Stimulated activated naive CD8-positive, alpha-beta T cell treated with anti-CD3 and anti-CD28 coated beads, Interleukin-15, Interleukin-2, amounts not matched to agents 100 ng/mL and 50 ng/mL, for 24 hours (primary cell): ENCODE results near the gene FAM210B.

ENCODE experiments used
- H3K27ac Mint-ChIP-seq: one replicate; pipeline ENCODE4 v1.8.0; 2021; ENCODE audit warnings: mild to moderate bottlenecking, mixed read lengths
- H3K27me3 Mint-ChIP-seq: one replicate; pipeline ENCODE4 v1.8.0; 2021; ENCODE audit warnings: mixed read lengths
- H3K36me3 Mint-ChIP-seq: one replicate; pipeline ENCODE4 v1.8.0; 2021; ENCODE audit warnings: low read depth, mixed read lengths
- H3K4me1 Mint-ChIP-seq: one replicate; pipeline ENCODE4 v1.8.0; 2021; ENCODE audit warnings: low read depth, mixed read lengths
- H3K4me3 Mint-ChIP-seq: one replicate; pipeline ENCODE4 v1.8.0; 2021; ENCODE audit warnings: mild to moderate bottlenecking, mixed read lengths
- H3K9me3 Mint-ChIP-seq: one replicate; pipeline ENCODE4 v1.8.0; 2021; ENCODE audit warnings: mixed read lengths

FAM210B gene

DNA sequence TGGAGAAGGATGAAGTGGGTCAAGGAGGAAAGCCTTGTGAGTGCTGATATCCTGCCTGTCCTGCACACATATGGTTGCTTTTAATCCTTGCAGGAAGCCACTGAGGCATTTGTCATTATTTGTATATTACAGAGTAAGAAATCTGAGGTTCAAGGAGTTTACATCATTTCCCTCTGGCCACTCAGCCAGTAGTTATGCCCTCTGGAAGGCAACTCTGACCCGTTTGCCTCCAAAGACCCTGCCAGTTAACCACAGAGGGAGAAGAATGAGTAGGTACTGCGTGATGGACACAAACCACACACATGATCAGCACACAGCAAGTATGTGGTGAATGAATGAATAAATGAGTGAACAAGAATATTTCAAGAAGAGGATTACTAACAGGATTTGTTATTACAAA lies 7.9 kb upstream of the FAM210B start:
- Mint-ChIP-seq H3K4me3 (no peak overlapping the region), H3K27me3 (peaks cover 33% of the 10 kb centered on the region), H3K36me3 (no peaks in the 10 kb centered on the region), H3K9me3 (no peaks in the 10 kb centered on the region), H3K4me1 (no peaks in the 10 kb centered on the region), H3K27ac (no peak overlapping the region)

DNA sequence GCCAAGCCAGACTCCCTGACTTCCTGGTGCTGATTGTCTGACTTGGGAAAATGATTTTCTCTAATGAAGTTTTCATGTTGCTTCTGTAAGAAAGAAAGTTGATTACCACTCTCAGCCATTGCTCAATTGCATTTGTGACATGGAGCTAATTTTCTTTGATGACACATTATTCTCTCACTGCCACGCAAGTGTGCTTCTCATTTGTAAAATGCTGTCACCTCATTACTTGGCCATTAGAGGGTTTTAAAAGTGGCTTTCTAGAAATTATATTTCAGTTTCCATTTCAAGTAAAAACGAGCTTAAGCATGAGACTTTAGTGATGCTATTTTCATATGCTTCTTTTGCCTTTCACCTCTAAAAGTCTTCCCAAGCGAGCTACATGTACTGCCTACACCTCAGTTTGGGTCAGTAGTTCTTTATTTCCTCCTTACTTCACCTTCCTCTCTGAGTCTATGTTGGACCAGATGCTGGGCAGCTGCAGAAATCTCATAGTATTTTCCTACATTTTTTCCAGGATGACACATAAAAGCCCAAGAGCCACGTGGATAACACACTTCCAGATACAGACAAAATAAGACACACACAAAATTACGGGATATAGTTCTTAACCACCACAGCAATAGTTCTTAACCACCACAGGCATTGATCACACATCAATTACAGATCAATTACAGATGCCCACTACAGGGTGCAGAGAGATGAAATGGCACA lies 6.3 kb upstream of the FAM210B start:
- H3K9me3 Mint-ChIP-seq = no peaks in the 10 kb centered on the region

DNA sequence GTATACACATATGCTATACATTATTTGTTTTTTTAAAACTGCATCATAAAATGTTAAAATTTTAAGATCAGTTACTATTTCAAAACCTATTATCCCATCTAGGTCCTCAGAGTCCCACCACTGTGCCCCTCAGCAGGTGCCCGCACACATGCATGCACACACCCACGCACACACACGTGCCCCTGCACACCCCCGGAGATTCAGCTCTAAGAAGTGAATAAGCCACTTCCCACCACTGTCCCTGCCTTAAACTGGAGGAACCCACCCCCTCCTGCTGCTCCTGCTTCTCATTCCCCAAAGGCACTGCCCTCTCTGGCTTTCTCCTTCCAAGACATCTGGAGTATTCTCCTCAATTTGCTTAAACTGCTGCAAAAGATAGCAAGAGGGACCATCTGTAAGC lies 5.4 kb upstream of the FAM210B start:
- Mint-ChIP-seq H3K4me1 (peaks cover 7% of the 10 kb centered on the region), H3K27me3 (peaks cover 17% of the 10 kb centered on the region), H3K4me3 (no peak overlapping the region), H3K27ac (no peak overlapping the region), H3K9me3 (no peaks in the 10 kb centered on the region), H3K36me3 (no peaks in the 10 kb centered on the region)

More for the DNA sequence above, 6.3 kb upstream of the FAM210B start:
- Mint-ChIP-seq H3K27ac (no peak overlapping the region), H3K36me3 (no peaks in the 10 kb centered on the region), H3K4me3 (no peak overlapping the region), H3K27me3 (peaks cover 26% of the 10 kb centered on the region), H3K4me1 (no peaks in the 10 kb centered on the region)

DNA sequence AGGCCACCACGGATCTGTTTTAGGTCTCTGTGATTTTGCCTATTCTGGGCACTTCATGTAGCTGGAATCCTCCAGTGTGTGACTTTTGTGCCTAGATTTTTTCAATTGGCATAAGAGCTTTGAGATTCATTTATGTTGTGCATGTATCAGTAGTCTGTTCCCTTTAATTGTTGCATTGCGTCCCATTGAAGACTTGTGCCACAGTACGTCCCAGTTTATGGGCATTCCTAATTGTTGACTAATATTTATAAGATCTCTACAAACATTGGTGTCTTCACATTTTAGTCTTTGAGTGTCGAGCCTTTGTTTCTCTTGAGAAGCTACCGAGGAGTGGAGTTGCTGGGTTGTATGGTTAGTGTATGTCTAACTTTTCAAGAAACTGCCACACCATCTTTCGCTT lies 704 bp upstream of the FAM210B start:
- Mint-ChIP-seq H3K9me3 (no peaks in the 10 kb centered on the region), H3K36me3 (no peaks in the 10 kb centered on the region), H3K27me3 (no peaks in the 10 kb centered on the region), H3K4me3 (peak overlapping the region; percentile 69), H3K27ac (no peak overlapping the region), H3K4me1 (peaks cover 23% of the 10 kb centered on the region)

DNA sequence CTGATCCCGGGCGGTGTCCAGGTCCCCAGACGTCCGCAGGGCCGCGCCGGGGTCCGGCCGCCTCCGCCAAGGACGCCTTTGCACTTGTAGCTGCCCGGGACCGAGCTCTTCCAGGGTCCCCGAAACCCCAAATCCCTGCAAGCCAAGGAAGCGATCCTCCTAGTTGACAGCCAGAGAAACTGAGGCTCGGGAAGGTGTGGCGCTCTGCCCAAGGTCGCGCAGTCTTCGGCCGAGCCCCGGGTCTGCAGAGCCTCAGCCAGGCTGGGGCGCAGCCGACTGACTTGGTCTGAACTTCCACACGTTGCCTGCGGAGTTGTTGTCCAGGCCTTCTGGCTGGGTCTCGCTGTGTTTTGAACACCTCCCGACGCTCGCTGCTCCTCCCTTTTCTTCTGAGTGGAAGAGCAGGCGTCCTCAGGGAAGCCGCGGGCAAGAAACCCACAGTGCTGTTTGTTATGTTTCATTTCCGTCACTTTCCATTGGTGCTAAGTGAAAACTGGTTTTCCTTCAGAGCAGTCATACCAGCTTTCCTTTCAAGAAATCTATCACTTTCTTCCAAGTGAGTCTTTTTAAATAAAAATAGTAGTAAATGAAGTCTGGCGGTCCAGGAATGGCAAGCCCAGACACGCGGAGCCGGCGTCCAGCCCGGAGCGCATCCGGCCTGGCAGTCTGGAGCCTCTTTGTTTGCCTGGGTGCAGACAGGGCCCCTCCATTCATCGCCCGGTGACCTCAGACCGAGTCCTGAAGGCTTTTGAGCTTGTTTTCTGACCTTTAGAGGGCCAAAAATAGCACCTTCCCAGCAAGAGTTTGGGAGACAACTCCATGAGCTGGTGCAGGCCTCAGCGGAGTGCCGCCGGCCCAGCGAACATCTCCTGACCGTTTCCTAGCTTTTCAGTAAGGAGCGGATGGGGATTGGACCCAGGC lies 698 bp downstream of the FAM210B start:
- H3K27me3 Mint-ChIP-seq = no peaks in the 10 kb centered on the region
- H3K9me3 Mint-ChIP-seq = no peaks in the 10 kb centered on the region
- peak overlapping the region; percentile 58 for H3K27ac Mint-ChIP-seq
- H3K4me3 Mint-ChIP-seq = peak overlapping the region; percentile 84
- H3K4me1 Mint-ChIP-seq = peaks cover 23% of the 10 kb centered on the region
- H3K36me3 Mint-ChIP-seq = no peaks in the 10 kb centered on the region

DNA sequence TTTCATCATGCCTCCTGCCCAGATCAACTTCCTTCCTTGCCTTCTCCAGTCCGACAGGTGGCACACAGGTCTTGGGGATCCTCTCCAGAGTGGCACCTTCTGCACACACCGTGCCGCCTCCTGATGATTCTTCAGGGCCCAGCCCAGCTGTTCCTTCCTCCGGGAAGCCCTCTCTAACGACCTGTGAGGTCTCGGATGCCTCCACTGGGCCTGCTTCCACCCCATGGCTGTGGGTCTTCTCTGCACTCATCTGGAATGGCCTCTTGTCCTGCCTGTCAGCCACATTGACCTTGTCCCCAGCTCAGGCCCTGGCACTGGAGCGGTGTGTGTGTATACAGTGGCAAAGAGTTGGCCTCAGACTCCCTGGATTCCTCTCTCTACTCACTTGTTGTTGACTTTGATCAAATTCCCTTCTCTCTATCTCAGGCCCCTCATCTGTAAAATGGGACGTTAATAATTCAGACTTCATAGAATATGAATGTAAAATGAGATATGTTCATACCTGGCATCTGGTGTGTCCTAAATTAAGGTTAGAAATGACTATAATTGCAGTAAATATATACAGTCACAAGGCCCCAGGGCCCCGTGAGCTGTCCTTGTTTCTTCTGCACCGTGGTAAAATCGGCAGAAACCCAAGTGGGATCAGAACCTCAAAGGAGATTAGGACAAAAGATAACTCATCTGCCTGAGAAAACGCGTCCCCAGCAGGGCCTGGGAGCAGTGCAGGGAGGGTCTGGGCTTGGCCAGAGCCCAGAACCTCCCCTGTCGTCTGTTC lies 1.5 kb downstream of the FAM210B start:
- H3K4me3 Mint-ChIP-seq = peak overlapping the region; percentile 84
- peak overlapping the region; percentile 55 for H3K27ac Mint-ChIP-seq
- H3K36me3 Mint-ChIP-seq = peaks cover 5% of the 10 kb centered on the region
- no peaks in the 10 kb centered on the region for H3K9me3 Mint-ChIP-seq
- H3K27me3 Mint-ChIP-seq = no peaks in the 10 kb centered on the region
- peaks cover 23% of the 10 kb centered on the region for H3K4me1 Mint-ChIP-seq

DNA sequence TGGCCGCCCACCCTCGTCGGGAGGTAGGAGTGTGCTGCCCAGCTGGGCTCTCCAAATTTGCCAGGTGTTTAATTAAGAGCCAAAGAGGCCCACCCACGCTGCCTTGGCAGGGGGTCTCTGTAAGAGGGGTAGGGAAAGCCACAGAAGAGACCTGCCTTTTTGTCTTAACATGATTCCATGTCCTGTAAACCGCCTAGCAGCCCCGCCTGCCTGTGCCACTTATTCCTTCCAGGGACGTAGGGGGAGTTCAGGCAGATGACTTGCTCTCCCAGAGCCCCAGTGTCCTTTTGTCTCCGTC lies 2.1 kb downstream of the FAM210B start:
- Mint-ChIP-seq H3K9me3 (no peaks in the 10 kb centered on the region), H3K4me1 (peaks cover 23% of the 10 kb centered on the region), H3K36me3 (peaks cover 6% of the 10 kb centered on the region), H3K27me3 (no peaks in the 10 kb centered on the region), H3K27ac (no peak overlapping the region), H3K4me3 (peak overlapping the region; percentile 84)

DNA sequence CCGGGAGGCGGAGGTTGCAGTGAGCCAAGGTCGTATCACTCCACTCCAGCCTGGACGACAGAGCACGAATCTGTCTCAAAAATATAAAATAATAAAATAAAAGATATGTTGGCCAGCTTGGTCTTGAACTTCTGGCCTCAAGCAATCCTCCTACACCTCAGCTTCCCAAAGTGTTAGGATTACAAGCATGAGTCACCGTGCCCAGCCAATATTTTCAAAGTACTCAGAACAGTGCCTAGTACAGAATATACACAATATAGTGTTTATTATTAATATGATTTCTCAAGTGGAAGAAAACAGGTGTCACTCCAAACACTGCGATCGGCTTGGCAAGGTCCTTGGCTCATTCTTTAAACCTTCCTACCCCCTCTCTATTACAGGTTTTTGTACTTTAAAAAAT lies 3.1 kb downstream of the FAM210B start:
- peaks cover 23% of the 10 kb centered on the region for H3K4me1 Mint-ChIP-seq
- H3K36me3 Mint-ChIP-seq = peaks cover 10% of the 10 kb centered on the region
- H3K9me3 Mint-ChIP-seq = no peaks in the 10 kb centered on the region
- no peaks in the 10 kb centered on the region for H3K27me3 Mint-ChIP-seq
- no peak overlapping the region for H3K27ac Mint-ChIP-seq
- no peak overlapping the region for H3K4me3 Mint-ChIP-seq

DNA sequence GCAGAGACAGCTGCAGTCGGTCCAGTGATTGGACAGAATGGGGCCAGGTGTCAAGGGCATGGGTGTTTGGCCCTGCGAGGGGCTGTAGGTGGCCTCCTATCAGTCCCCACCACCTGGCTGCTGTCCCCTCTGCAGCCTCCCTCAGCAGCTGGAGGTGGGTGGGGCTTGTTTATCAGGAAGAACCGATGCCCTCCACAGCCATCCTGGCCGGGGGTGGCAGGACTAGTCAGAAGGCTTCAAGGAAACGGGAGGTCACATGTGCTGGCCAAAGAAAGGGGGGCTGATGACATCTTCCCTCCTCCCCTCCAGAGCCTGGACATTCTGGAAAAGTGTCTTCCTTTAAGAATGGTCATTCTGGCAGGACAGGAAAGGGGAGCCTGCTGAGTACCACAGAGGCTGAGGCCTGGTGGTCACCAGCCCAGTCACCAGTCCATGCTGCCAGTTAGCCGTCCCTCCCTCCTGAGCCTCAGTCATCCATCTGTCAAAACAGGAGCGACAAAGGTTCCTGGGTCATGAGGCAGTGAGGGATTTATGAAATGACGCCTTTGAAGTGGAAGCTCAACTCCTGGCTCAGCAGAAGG lies 4.1 kb downstream of the FAM210B start:
- H3K9me3 Mint-ChIP-seq = no peaks in the 10 kb centered on the region
- peaks cover 13% of the 10 kb centered on the region for H3K36me3 Mint-ChIP-seq
- H3K27ac Mint-ChIP-seq = no peak overlapping the region
- H3K4me3 Mint-ChIP-seq = no peak overlapping the region
- H3K4me1 Mint-ChIP-seq = peaks cover 20% of the 10 kb centered on the region
- no peaks in the 10 kb centered on the region for H3K27me3 Mint-ChIP-seq

DNA sequence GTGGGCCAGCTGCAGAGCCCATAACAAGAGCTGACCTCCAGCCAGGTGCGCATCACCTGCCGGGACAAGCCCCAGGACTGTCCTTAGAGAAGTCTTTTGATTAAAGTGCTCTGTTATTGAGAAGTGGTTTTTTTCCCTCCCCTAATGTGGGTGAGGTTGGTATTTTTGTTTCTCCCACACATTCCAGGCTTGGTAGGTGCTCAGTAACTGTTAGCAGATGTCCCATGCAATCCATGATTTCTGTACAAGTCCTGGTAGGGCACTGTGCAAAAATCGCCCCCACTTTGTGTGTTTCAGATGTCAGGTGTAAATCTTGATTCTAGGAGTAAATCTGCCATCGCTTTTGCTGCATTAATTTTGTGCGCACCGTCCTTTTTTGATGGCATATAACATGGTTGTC lies 4.7 kb downstream of the FAM210B start:
- H3K4me3 Mint-ChIP-seq = no peak overlapping the region
- H3K36me3 Mint-ChIP-seq = peaks cover 13% of the 10 kb centered on the region
- no peaks in the 10 kb centered on the region for H3K9me3 Mint-ChIP-seq
- H3K27ac Mint-ChIP-seq = no peak overlapping the region
- peaks cover 15% of the 10 kb centered on the region for H3K4me1 Mint-ChIP-seq
- no peaks in the 10 kb centered on the region for H3K27me3 Mint-ChIP-seq

DNA sequence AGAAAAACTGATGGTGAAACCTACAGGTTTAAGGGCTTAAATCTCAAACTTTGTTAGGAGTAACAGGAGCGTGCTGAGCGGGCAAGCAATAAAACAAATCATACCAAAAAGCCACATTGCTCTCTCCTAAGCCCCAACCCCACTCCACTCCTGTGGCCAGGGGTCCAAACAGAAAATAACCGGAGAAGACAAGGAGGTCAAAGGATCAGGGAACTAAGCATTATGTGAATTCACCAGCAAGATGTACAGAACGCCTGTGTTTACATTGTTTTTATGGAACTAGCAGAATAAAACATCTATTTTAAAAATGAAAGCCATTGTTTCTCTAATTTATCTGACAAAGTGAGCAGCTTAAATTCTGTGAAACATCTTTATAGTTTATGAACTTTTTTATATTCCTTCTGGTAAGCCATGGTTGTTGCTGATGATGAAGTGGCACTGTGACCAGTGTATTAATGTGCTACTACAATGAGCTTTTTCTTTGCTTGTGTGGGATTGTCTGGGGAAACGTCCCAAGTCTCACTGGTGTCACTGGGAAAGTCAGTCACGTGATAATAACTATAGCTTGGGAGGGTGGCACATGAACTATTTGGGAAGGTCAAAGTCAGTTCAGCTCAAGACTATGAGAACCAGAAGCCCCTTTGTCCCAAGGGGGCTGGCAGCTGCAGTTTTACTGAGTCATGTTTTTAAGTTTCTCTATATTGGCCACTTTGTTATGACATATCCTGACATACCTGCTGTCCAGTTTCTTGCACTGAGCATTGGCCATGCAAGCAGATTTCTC lies 9.8 kb downstream of the FAM210B start:
- Mint-ChIP-seq H3K27ac (no peak overlapping the region), H3K9me3 (no peaks in the 10 kb centered on the region), H3K4me3 (no peak overlapping the region), H3K4me1 (peaks cover 8% of the 10 kb centered on the region), H3K27me3 (no peaks in the 10 kb centered on the region), H3K36me3 (peaks cover 45% of the 10 kb centered on the region)

DNA sequence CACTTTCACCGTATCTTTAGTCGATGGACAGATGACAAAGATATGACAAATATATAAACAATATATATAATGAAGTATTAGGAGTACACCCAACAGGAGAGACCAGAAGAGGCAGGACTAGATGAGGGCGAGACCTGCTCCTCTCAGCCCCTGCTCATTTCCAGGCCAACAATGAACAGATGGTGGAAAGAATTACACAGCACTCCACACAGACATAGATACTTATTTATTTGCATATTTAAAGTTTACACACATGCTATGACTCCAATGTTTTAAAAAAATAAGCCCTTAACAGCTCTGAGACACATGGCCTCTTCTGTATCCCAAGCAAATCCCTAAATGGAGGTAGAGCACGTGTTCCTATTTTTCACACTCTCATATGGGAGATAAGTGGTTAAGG lies 10.4 kb downstream of the FAM210B start:
- Mint-ChIP-seq H3K4me3 (no peak overlapping the region), H3K27ac (no peak overlapping the region), H3K9me3 (no peaks in the 10 kb centered on the region), H3K4me1 (peaks cover 10% of the 10 kb centered on the region), H3K36me3 (peaks cover 51% of the 10 kb centered on the region), H3K27me3 (no peaks in the 10 kb centered on the region)

DNA sequence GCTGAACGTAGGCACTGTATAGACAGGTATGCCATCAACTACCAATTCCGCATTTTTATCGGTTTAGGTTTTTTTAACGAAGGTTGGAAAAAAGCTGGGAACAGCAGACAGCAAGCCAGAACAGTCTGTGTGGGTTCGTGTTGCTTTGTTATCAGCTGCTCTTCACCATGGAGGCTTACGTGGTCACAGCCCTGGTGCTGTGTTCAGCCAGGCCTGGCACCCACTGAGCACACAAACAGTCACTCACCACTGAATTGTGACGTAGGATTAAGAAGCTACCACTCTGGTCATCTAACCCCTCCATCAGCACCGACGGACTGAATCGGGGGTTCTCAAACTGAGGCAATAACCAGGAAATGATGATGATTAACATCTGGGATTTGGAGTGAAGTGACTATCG lies 13.2 kb downstream of the FAM210B start:
- H3K4me3 Mint-ChIP-seq = no peak overlapping the region
- H3K27ac Mint-ChIP-seq = no peak overlapping the region
- H3K9me3 Mint-ChIP-seq = no peaks in the 10 kb centered on the region
- H3K36me3 Mint-ChIP-seq = peaks cover 57% of the 10 kb centered on the region
- peaks cover 19% of the 10 kb centered on the region for H3K4me1 Mint-ChIP-seq
- no peaks in the 10 kb centered on the region for H3K27me3 Mint-ChIP-seq

DNA sequence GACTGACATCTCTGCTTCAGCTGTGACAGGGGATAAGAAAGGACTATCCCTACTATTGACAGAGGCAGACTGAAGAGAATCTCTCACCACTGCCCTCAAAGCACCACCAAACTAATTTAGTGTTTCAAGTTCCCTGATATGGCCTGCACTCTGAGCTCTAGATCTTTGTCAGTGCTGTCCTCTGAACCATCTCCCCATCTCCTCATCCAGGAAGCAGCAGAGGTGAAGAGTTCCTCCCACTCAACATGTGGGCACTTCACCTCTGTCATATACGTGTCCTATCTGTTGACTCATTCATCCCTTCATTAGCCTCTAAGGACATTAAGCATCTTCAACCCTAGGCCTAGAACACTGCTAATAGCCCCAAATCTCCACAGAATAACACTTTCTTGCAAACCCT lies 14.1 kb downstream of the FAM210B start:
- no peaks in the 10 kb centered on the region for H3K27me3 Mint-ChIP-seq

More for the DNA sequence above, 14.1 kb downstream of the FAM210B start:
- Mint-ChIP-seq H3K36me3 (peaks cover 64% of the 10 kb centered on the region), H3K4me1 (peaks cover 19% of the 10 kb centered on the region), H3K4me3 (no peak overlapping the region), H3K27ac (peak overlapping the region; percentile 0), H3K9me3 (no peaks in the 10 kb centered on the region)
